ENCODE results near the gene ADGRG6.

Gene ADGRG6

GRCh38 chr6:142369266-142369665 lies 67.5 kb downstream of the ADGRG6 start:
- H3K4me1 ChIP-seq (ENCODE audit: control insufficient read depth, insufficient read depth, low read length), result no peaks in the 10 kb centered on the region
- H3K9me3 ChIP-seq (ENCODE audit: control insufficient read depth, low read length), result no peaks in the 10 kb centered on the region
- WGBS, 2 experiments, result 100% methylated on average over 1 of the region's 1 CpG; no CpG with 5 or more reads in 1 of the 2 experiments
- H3K4me3 ChIP-seq (ENCODE audit: insufficient read depth, low read depth, low read length), result no peak overlapping the region
- no peak overlapping the region for H3K27ac ChIP-seq (ENCODE audit: insufficient read depth, low read depth, low read length, poor library complexity, severe bottlenecking)
- no peaks in the 10 kb centered on the region for H3K36me3 ChIP-seq (ENCODE audit: control insufficient read depth, insufficient read depth, low read length)
- no peaks in the 10 kb centered on the region for H3K27me3 ChIP-seq (ENCODE audit: control insufficient read depth, insufficient read depth, low read length, poor library complexity, severe bottlenecking)

DNA sequence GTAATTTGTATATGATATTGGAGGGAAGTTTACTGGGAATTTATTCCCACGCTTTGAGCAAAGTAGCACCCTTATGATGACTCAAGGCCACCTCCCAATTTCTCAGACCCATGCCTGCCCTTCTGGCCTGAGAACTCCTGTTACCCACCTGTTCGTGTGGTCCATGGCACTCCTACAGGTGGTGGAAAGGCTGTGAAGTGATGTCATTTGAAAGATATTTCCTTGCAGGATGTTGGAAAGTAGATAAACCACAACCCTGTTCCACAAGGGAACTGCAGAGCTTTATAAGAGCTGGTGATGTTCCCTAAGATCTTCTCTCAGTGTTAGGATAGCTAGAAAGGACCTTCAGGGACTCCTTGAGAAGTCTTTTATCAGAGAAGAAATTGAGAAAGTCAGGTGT lies 70.5 kb downstream of the ADGRG6 start:
- H3K27ac ChIP-seq (ENCODE audit: insufficient read depth, low read depth, low read length, poor library complexity, severe bottlenecking), result no peak overlapping the region
- no peaks in the 10 kb centered on the region for H3K36me3 ChIP-seq (ENCODE audit: control insufficient read depth, insufficient read depth, low read length)
- H3K4me1 ChIP-seq (ENCODE audit: control insufficient read depth, insufficient read depth, low read length), result peaks cover 5% of the 10 kb centered on the region
- 88 to 92% methylated on average over 1 to 2 of the region's 2 CpGs for WGBS, 2 experiments
- H3K9me3 ChIP-seq (ENCODE audit: control insufficient read depth, low read length), result no peaks in the 10 kb centered on the region
- H3K4me3 ChIP-seq (ENCODE audit: insufficient read depth, low read depth, low read length), result no peak overlapping the region
- H3K27me3 ChIP-seq (ENCODE audit: control insufficient read depth, insufficient read depth, low read length, poor library complexity, severe bottlenecking), result no peaks in the 10 kb centered on the region

GRCh38 chr6:142373268-142374090 lies 71.7 kb downstream of the ADGRG6 start:
- 95 to 96% methylated on average over 2 of the region's 2 CpGs for WGBS, 2 experiments
- Histone ChIP-seq H3K4me1 (ENCODE audit: control insufficient read depth, insufficient read depth, low read length) (peaks cover 10% of the 10 kb centered on the region), H3K9me3 (ENCODE audit: control insufficient read depth, low read length) (no peaks in the 10 kb centered on the region), H3K27me3 (ENCODE audit: control insufficient read depth, insufficient read depth, low read length, poor library complexity, severe bottlenecking) (no peaks in the 10 kb centered on the region), H3K36me3 (ENCODE audit: control insufficient read depth, insufficient read depth, low read length) (no peaks in the 10 kb centered on the region), H3K4me3 (ENCODE audit: insufficient read depth, low read depth, low read length) (no peak overlapping the region), H3K27ac (ENCODE audit: insufficient read depth, low read depth, low read length, poor library complexity, severe bottlenecking) (peak overlapping the region; percentile 17)

GRCh38 chr6:142374091-142374770 lies 72.4 kb downstream of the ADGRG6 start:
- no peak overlapping the region for H3K4me3 ChIP-seq (ENCODE audit: insufficient read depth, low read depth, low read length)
- H3K27ac ChIP-seq (ENCODE audit: insufficient read depth, low read depth, low read length, poor library complexity, severe bottlenecking), result peak overlapping the region; percentile 17
- peaks cover 10% of the 10 kb centered on the region for H3K4me1 ChIP-seq (ENCODE audit: control insufficient read depth, insufficient read depth, low read length)
- no peaks in the 10 kb centered on the region for H3K9me3 ChIP-seq (ENCODE audit: control insufficient read depth, low read length)
- H3K27me3 ChIP-seq (ENCODE audit: control insufficient read depth, insufficient read depth, low read length, poor library complexity, severe bottlenecking), result no peaks in the 10 kb centered on the region
- 51 to 59% methylated on average over 2 of the region's 4 CpGs for WGBS, 2 experiments
- no peaks in the 10 kb centered on the region for H3K36me3 ChIP-seq (ENCODE audit: control insufficient read depth, insufficient read depth, low read length)

DNA sequence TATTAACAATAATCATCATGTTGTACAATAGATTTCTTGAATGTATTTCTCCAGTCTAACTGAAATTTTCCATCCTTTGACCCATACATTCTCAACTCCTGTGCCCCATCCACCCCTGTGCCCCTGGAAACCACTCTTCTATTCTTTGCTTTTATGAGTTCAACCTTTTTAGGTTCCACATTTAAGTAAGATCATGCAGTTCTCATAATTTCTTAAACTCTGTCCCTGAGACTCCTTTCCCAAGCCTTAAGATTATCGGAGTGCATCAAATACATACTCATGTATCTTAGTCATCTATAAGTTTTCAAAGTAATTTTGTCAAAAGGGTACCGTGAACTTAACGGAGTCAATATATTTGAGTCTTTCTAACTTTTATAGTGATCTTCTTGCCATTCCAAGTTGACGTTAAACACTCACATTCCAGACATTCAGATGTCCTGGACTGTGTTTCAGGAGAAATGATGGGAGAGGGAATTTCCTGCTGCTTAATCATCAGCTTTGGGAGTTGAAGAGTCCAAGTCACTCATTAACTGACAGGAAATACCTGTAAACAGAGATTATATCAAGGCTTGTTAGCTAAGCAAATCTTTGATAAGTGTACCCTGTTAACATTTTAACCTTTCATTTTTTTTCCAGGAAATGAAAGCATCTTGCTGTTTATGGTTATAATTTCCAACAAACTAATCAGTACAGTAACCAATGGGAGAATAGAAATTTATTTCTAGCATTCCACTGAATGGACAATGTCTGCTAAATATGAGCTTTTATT lies 73.3 kb downstream of the ADGRG6 start:
- peaks cover 10% of the 10 kb centered on the region for H3K4me1 ChIP-seq (ENCODE audit: control insufficient read depth, insufficient read depth, low read length)
- H3K27me3 ChIP-seq (ENCODE audit: control insufficient read depth, insufficient read depth, low read length, poor library complexity, severe bottlenecking), result no peaks in the 10 kb centered on the region
- no peak overlapping the region for H3K27ac ChIP-seq (ENCODE audit: insufficient read depth, low read depth, low read length, poor library complexity, severe bottlenecking)
- H3K9me3 ChIP-seq (ENCODE audit: control insufficient read depth, low read length), result no peaks in the 10 kb centered on the region
- no peaks in the 10 kb centered on the region for H3K36me3 ChIP-seq (ENCODE audit: control insufficient read depth, insufficient read depth, low read length)
- 76 to 85% methylated on average over 4 of the region's 4 CpGs for whole genome bisulfite sequencing, 2 experiments
- H3K4me3 ChIP-seq (ENCODE audit: insufficient read depth, low read depth, low read length), result no peak overlapping the region

- H3K36me3 ChIP-seq (ENCODE audit: control insufficient read depth, insufficient read depth, low read length), result no peaks in the 10 kb centered on the region
- no peak overlapping the region for H3K27ac ChIP-seq (ENCODE audit: insufficient read depth, low read depth, low read length, poor library complexity, severe bottlenecking)
- H3K9me3 ChIP-seq (ENCODE audit: control insufficient read depth, low read length), result no peaks in the 10 kb centered on the region
- 83% methylated on average over 1 of the region's 2 CpGs; no CpG with 5 or more reads in 1 of the 2 experiments for WGBS, 2 experiments
- H3K4me1 ChIP-seq (ENCODE audit: control insufficient read depth, insufficient read depth, low read length), result peaks cover 10% of the 10 kb centered on the region
- no peak overlapping the region for H3K4me3 ChIP-seq (ENCODE audit: insufficient read depth, low read depth, low read length)
- no peaks in the 10 kb centered on the region for H3K27me3 ChIP-seq (ENCODE audit: control insufficient read depth, insufficient read depth, low read length, poor library complexity, severe bottlenecking)
Observed at GRCh38 chr6:142376115-142376514, 74.3 kb downstream of the ADGRG6 start.

GRCh38 chr6:142376800-142377496 lies 75.1 kb downstream of the ADGRG6 start:
- Histone ChIP-seq H3K27me3 (ENCODE audit: control insufficient read depth, insufficient read depth, low read length, poor library complexity, severe bottlenecking) (no peaks in the 10 kb centered on the region), H3K4me1 (ENCODE audit: control insufficient read depth, insufficient read depth, low read length) (peaks cover 10% of the 10 kb centered on the region), H3K9me3 (ENCODE audit: control insufficient read depth, low read length) (no peaks in the 10 kb centered on the region), H3K27ac (ENCODE audit: insufficient read depth, low read depth, low read length, poor library complexity, severe bottlenecking) (no peak overlapping the region), H3K4me3 (ENCODE audit: insufficient read depth, low read depth, low read length) (no peak overlapping the region), H3K36me3 (ENCODE audit: control insufficient read depth, insufficient read depth, low read length) (no peaks in the 10 kb centered on the region)
- 63 to 64% methylated on average over 7 of the region's 7 CpGs for WGBS, 2 experiments

DNA sequence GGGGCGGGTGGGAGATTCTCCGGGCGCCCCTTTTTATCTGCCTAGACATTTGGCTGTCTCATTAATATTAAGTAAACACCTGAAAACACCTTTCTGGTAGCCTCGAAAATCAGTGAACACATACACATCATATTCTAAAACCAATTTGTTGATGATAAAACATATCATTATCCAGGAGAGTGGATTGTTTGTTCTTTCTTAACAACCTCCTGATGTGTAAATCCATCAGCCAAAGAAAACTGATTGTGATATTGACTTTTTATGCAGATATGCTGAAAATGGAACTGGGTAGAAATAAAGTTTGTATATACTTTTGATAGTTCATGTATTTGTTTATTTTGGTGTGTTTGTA lies 75.7 kb downstream of the ADGRG6 start:
- Histone ChIP-seq H3K27ac (ENCODE audit: insufficient read depth, low read depth, low read length, poor library complexity, severe bottlenecking) (no peak overlapping the region), H3K4me1 (ENCODE audit: control insufficient read depth, insufficient read depth, low read length) (peaks cover 10% of the 10 kb centered on the region), H3K27me3 (ENCODE audit: control insufficient read depth, insufficient read depth, low read length, poor library complexity, severe bottlenecking) (no peaks in the 10 kb centered on the region), H3K4me3 (ENCODE audit: insufficient read depth, low read depth, low read length) (no peak overlapping the region), H3K9me3 (ENCODE audit: control insufficient read depth, low read length) (no peaks in the 10 kb centered on the region), H3K36me3 (ENCODE audit: control insufficient read depth, insufficient read depth, low read length) (no peaks in the 10 kb centered on the region)
- WGBS, 2 experiments, result 85 to 98% methylated on average over 3 of the region's 4 CpGs

DNA sequence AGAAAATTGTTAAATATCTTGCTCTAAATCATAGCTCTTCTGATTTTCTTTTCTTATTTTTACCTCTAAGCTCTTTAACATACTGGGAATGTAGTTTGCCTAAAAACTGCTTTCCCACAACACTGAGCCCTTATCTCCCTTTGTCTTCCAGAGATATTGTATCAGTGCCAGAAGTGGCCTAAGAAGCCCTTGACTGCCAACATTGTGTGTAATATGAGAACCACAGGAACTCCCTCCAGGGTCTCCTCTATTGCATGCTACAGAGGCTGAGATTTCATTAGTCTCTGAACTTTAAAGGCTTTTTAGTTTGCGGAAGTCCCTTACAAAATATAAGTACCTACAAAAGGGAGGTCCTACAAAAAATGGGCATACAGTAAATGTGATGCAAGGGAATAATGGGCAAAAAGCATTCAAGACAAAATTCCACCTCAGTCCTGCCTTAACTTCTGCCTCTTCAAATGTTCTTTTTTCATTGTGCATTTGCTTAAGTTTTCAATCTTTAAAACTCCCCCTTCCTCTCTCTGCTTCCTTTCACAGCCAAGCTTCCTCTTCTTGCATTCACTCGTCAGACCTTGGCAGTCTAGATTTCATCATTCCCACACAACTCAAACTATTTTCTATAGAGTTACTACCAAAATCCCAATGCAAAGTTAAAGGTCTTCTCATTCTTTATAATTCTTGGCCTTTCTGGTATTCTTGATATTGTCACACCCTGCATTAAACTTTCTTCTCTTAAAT lies 76.5 kb downstream of the ADGRG6 start:
- Histone ChIP-seq H3K27me3 (ENCODE audit: control insufficient read depth, insufficient read depth, low read length, poor library complexity, severe bottlenecking) (no peaks in the 10 kb centered on the region), H3K4me3 (ENCODE audit: insufficient read depth, low read depth, low read length) (no peak overlapping the region), H3K4me1 (ENCODE audit: control insufficient read depth, insufficient read depth, low read length) (peaks cover 10% of the 10 kb centered on the region), H3K27ac (ENCODE audit: insufficient read depth, low read depth, low read length, poor library complexity, severe bottlenecking) (no peak overlapping the region), H3K9me3 (ENCODE audit: control insufficient read depth, low read length) (no peaks in the 10 kb centered on the region), H3K36me3 (ENCODE audit: control insufficient read depth, insufficient read depth, low read length) (no peaks in the 10 kb centered on the region)
- 62 to 68% methylated on average over 2 of the region's 2 CpGs for WGBS, 2 experiments
